Measurements from ENCODE around the gene SLC25A22. TPM values are rescaled to one million over a fixed set of nuclear protein-coding genes. Genes with fewer than 3 reads are reported as not detected.

Gene SLC25A22
- total RNA-seq, 3 donors from 2014 or later, result 156 to 166 (median 161) TPM

GRCh38 chr11:773830-774229 is 24.3 kb downstream of the SLC25A22 start:
- DNase-seq (no peak), ATAC-seq (no peak)
- Mint-ChIP-seq H3K36me3 (ENCODE audit: insufficient read depth) (peaks cover 2% of the 10 kb centered on the region), H3K4me3 (no peak overlapping the region), H3K27me3 (ENCODE audit: low read depth) (no peaks in the 10 kb centered on the region), H3K9me3 (no peaks in the 10 kb centered on the region), H3K4me1 (ENCODE audit: low read depth) (peaks cover 20% of the 10 kb centered on the region)

- peaks cover 19% of the 10 kb centered on the region for H3K4me1 Mint-ChIP-seq (ENCODE audit: low read depth)
Observed at GRCh38 chr11:773425-773824, 24.7 kb downstream of the SLC25A22 start.

GRCh38 chr11:772429-773390 is 25.4 kb downstream of the SLC25A22 start:
- Mint-ChIP-seq H3K9me3 (no peaks in the 10 kb centered on the region), H3K36me3 (ENCODE audit: insufficient read depth) (peaks cover 2% of the 10 kb centered on the region), H3K4me1 (ENCODE audit: low read depth) (peaks cover 19% of the 10 kb centered on the region), H3K27me3 (ENCODE audit: low read depth) (no peaks in the 10 kb centered on the region), H3K4me3 (no peak overlapping the region)
- DNase-seq (no peak), ATAC-seq (no peak)

More at GRCh38 chr11:773425-773824, 24.7 kb downstream of the SLC25A22 start:
- ATAC-seq (no peak), DNase-seq (no peak)
- Mint-ChIP-seq H3K4me3 (no peak overlapping the region), H3K9me3 (no peaks in the 10 kb centered on the region), H3K27me3 (ENCODE audit: low read depth) (no peaks in the 10 kb centered on the region), H3K36me3 (ENCODE audit: insufficient read depth) (peaks cover 2% of the 10 kb centered on the region)

GRCh38 chr11:771617-772204 is 26.4 kb downstream of the SLC25A22 start:
- peaks cover 2% of the 10 kb centered on the region for H3K36me3 Mint-ChIP-seq (ENCODE audit: insufficient read depth)
- DNase-seq (no peak), ATAC-seq (no peak)
- no peak overlapping the region for H3K4me3 Mint-ChIP-seq
- peaks cover 19% of the 10 kb centered on the region for H3K4me1 Mint-ChIP-seq (ENCODE audit: low read depth)
- H3K9me3 Mint-ChIP-seq, result no peaks in the 10 kb centered on the region
- no peaks in the 10 kb centered on the region for H3K27me3 Mint-ChIP-seq (ENCODE audit: low read depth)

- H3K9me3 Mint-ChIP-seq, result no peaks in the 10 kb centered on the region
- H3K36me3 Mint-ChIP-seq (ENCODE audit: insufficient read depth), result peaks cover 2% of the 10 kb centered on the region
- H3K4me3 Mint-ChIP-seq, result no peak overlapping the region
Observed at GRCh38 chr11:770642-771616, 27.2 kb downstream of the SLC25A22 start.

GRCh38 chr11:769887-770641 is 28.0 kb downstream of the SLC25A22 start:
- no peaks in the 10 kb centered on the region for H3K36me3 Mint-ChIP-seq (ENCODE audit: insufficient read depth)
- no peaks in the 10 kb centered on the region for H3K9me3 Mint-ChIP-seq
- ATAC-seq (no peak), DNase-seq (no peak)
- no peak overlapping the region for H3K4me3 Mint-ChIP-seq
- no peaks in the 10 kb centered on the region for H3K27me3 Mint-ChIP-seq (ENCODE audit: low read depth)
- H3K4me1 Mint-ChIP-seq (ENCODE audit: low read depth), result peaks cover 7% of the 10 kb centered on the region

More at GRCh38 chr11:770642-771616, 27.2 kb downstream of the SLC25A22 start:
- no peaks in the 10 kb centered on the region for H3K27me3 Mint-ChIP-seq (ENCODE audit: low read depth)
- no peak for DNase-seq
- no peak for ATAC-seq
- H3K4me1 Mint-ChIP-seq (ENCODE audit: low read depth), result peaks cover 13% of the 10 kb centered on the region

GRCh38 chr11:767238-767637 is 30.8 kb downstream of the SLC25A22 start:
- Mint-ChIP-seq H3K4me3 (no peak overlapping the region), H3K4me1 (ENCODE audit: low read depth) (no peaks in the 10 kb centered on the region), H3K9me3 (no peaks in the 10 kb centered on the region), H3K27me3 (ENCODE audit: low read depth) (no peaks in the 10 kb centered on the region), H3K36me3 (ENCODE audit: insufficient read depth) (peaks cover 10% of the 10 kb centered on the region)
- DNase-seq, result no peak
- no peak for ATAC-seq

- peaks cover 10% of the 10 kb centered on the region for H3K36me3 Mint-ChIP-seq (ENCODE audit: insufficient read depth)
- H3K4me1 Mint-ChIP-seq (ENCODE audit: low read depth), result no peaks in the 10 kb centered on the region
- ATAC-seq (no peak), DNase-seq (no peak)
- no peaks in the 10 kb centered on the region for H3K9me3 Mint-ChIP-seq
- H3K27me3 Mint-ChIP-seq (ENCODE audit: low read depth), result no peaks in the 10 kb centered on the region
- no peak overlapping the region for H3K4me3 Mint-ChIP-seq
Observed at GRCh38 chr11:766936-767210, 31.2 kb downstream of the SLC25A22 start.

GRCh38 chr11:766106-766935 is 31.8 kb downstream of the SLC25A22 start:
- no peaks in the 10 kb centered on the region for H3K4me1 Mint-ChIP-seq (ENCODE audit: low read depth)
- no peak overlapping the region for H3K4me3 Mint-ChIP-seq
- peak; percentile 42 to 51 for ATAC-seq
- no peaks in the 10 kb centered on the region for H3K27me3 Mint-ChIP-seq (ENCODE audit: low read depth)
- DNase-seq, result no peak
- H3K9me3 Mint-ChIP-seq, result no peaks in the 10 kb centered on the region
- H3K36me3 Mint-ChIP-seq (ENCODE audit: insufficient read depth), result peaks cover 10% of the 10 kb centered on the region

- DNase-seq, result no peak
- Mint-ChIP-seq H3K4me1 (ENCODE audit: low read depth) (no peaks in the 10 kb centered on the region), H3K9me3 (no peaks in the 10 kb centered on the region), H3K4me3 (no peak overlapping the region), H3K27me3 (ENCODE audit: low read depth) (no peaks in the 10 kb centered on the region), H3K36me3 (ENCODE audit: insufficient read depth) (peaks cover 10% of the 10 kb centered on the region)
- no peak for ATAC-seq
Observed at GRCh38 chr11:765802-766091, 32.3 kb downstream of the SLC25A22 start.

- no peaks in the 10 kb centered on the region for H3K27me3 Mint-ChIP-seq (ENCODE audit: low read depth)
- no peaks in the 10 kb centered on the region for H3K9me3 Mint-ChIP-seq
- DNase-seq, result peak; percentile 59
- peaks cover 11% of the 10 kb centered on the region for H3K36me3 Mint-ChIP-seq (ENCODE audit: insufficient read depth)
- no peak overlapping the region for H3K4me3 Mint-ChIP-seq
- H3K4me1 Mint-ChIP-seq (ENCODE audit: low read depth), result no peaks in the 10 kb centered on the region
- peak; percentile 64 to 73 for ATAC-seq
Observed at GRCh38 chr11:765025-765801, 32.9 kb downstream of the SLC25A22 start.

GRCh38 chr11:764322-765024 is 33.6 kb downstream of the SLC25A22 start:
- H3K36me3 Mint-ChIP-seq (ENCODE audit: insufficient read depth), result peaks cover 14% of the 10 kb centered on the region
- ATAC-seq (no peak), DNase-seq (no peak)
- H3K4me1 Mint-ChIP-seq (ENCODE audit: low read depth), result no peaks in the 10 kb centered on the region
- H3K4me3 Mint-ChIP-seq, result no peak overlapping the region
- no peaks in the 10 kb centered on the region for H3K9me3 Mint-ChIP-seq
- H3K27me3 Mint-ChIP-seq (ENCODE audit: low read depth), result no peaks in the 10 kb centered on the region
